ENCODE data around the gene GGACT. TPM values are rescaled to one million over a fixed set of nuclear protein-coding genes. Genes with fewer than 3 reads are reported as not detected.
A peak's percentile ranks its signal among the peaks of the same experiment; 100 is the strongest.

GGACT gene
- polyA plus RNA-seq, 1 donor from 2014 or later = 5.8 TPM

GRCh38 chr13:100511466-100511865 is 77.1 kb downstream of the GGACT start:
- Mint-ChIP-seq H3K9me3 (no peaks in the 10 kb centered on the region), H3K27me3 (peaks cover 1% of the 10 kb centered on the region), H3K27ac (no peak overlapping the region), H3K4me1 (peaks cover 4 to 10% (median 9%) of the 10 kb centered on the region in 3 donors), H3K36me3 (peaks cover 2% of the 10 kb centered on the region), H3K4me3 (no peak overlapping the region)

GRCh38 chr13:100510208-100510957 is 78.2 kb downstream of the GGACT start:
- Mint-ChIP-seq H3K4me1 (peaks cover 8 to 16% (median 16%) of the 10 kb centered on the region in 3 donors), H3K27ac (no peak overlapping the region), H3K4me3 (no peak overlapping the region), H3K9me3 (no peaks in the 10 kb centered on the region), H3K36me3 (peaks cover 2% of the 10 kb centered on the region), H3K27me3 (peaks cover 3% of the 10 kb centered on the region)

GRCh38 chr13:100508996-100509395 is 79.6 kb downstream of the GGACT start:
- peaks cover 3% of the 10 kb centered on the region for H3K27me3 Mint-ChIP-seq
- H3K4me1 Mint-ChIP-seq = peaks cover 8 to 12% (median 11%) of the 10 kb centered on the region in 3 donors
- peaks cover 2% of the 10 kb centered on the region for H3K36me3 Mint-ChIP-seq
- no peak overlapping the region for H3K27ac Mint-ChIP-seq
- H3K4me3 Mint-ChIP-seq = no peak overlapping the region
- no peaks in the 10 kb centered on the region for H3K9me3 Mint-ChIP-seq

GRCh38 chr13:100508455-100508854 is 80.1 kb downstream of the GGACT start:
- H3K27me3 Mint-ChIP-seq = peaks cover 3% of the 10 kb centered on the region
- H3K36me3 Mint-ChIP-seq = peaks cover 2% of the 10 kb centered on the region
- H3K4me3 Mint-ChIP-seq = no peak overlapping the region
- H3K4me1 Mint-ChIP-seq = peaks cover 8 to 12% (median 11%) of the 10 kb centered on the region in 3 donors
- no peak overlapping the region for H3K27ac Mint-ChIP-seq
- H3K9me3 Mint-ChIP-seq = no peaks in the 10 kb centered on the region

- Mint-ChIP-seq H3K9me3 (no peaks in the 10 kb centered on the region), H3K4me3 (peak overlapping the region in 2 of 4 donors; percentile 81 to 91), H3K36me3 (no peaks in the 10 kb centered on the region), H3K27me3 (peaks cover 5% of the 10 kb centered on the region), H3K27ac (peak overlapping the region in 1 of 3 donors; percentile 45), H3K4me1 (peaks cover 8 to 13% (median 11%) of the 10 kb centered on the region in 3 donors)
Observed at GRCh38 chr13:100506600-100507422, 81.8 kb downstream of the GGACT start.

GRCh38 chr13:100506154-100506553 is 82.4 kb downstream of the GGACT start:
- no peaks in the 10 kb centered on the region for H3K9me3 Mint-ChIP-seq
- peak overlapping the region in 3 of 4 donors; percentile 66 to 91 (median 81) for H3K4me3 Mint-ChIP-seq
- H3K4me1 Mint-ChIP-seq = peaks cover 8 to 13% (median 11%) of the 10 kb centered on the region in 3 donors
- H3K27ac Mint-ChIP-seq = peak overlapping the region in 1 of 3 donors; percentile 45
- H3K36me3 Mint-ChIP-seq = no peaks in the 10 kb centered on the region
- peaks cover 5% of the 10 kb centered on the region for H3K27me3 Mint-ChIP-seq

GRCh38 chr13:100503622-100504021 is 85.0 kb downstream of the GGACT start:
- Mint-ChIP-seq H3K36me3 (peaks cover 4% of the 10 kb centered on the region), H3K4me1 (peaks cover 8 to 13% (median 11%) of the 10 kb centered on the region in 3 donors), H3K27me3 (peaks cover 5% of the 10 kb centered on the region), H3K4me3 (no peak overlapping the region), H3K9me3 (no peaks in the 10 kb centered on the region), H3K27ac (no peak overlapping the region)

GRCh38 chr13:100502446-100502845 is 86.1 kb downstream of the GGACT start:
- Mint-ChIP-seq H3K27me3 (peaks cover 5% of the 10 kb centered on the region), H3K27ac (no peak overlapping the region), H3K4me3 (no peak overlapping the region), H3K36me3 (peaks cover 4% of the 10 kb centered on the region), H3K4me1 (peaks cover 8 to 13% (median 11%) of the 10 kb centered on the region in 3 donors), H3K9me3 (no peaks in the 10 kb centered on the region)

- Mint-ChIP-seq H3K36me3 (peaks cover 10% of the 10 kb centered on the region), H3K4me3 (no peak overlapping the region), H3K4me1 (peaks cover 0 to 5% (median 0%) of the 10 kb centered on the region in 3 donors), H3K27me3 (no peaks in the 10 kb centered on the region), H3K27ac (no peak overlapping the region), H3K9me3 (no peaks in the 10 kb centered on the region)
Observed at GRCh38 chr13:100497389-100497788, 91.2 kb downstream of the GGACT start.

GRCh38 chr13:100495455-100495854 is 93.1 kb downstream of the GGACT start:
- peaks cover 8% of the 10 kb centered on the region for H3K36me3 Mint-ChIP-seq
- H3K9me3 Mint-ChIP-seq = no peaks in the 10 kb centered on the region
- no peak overlapping the region for H3K27ac Mint-ChIP-seq
- H3K4me1 Mint-ChIP-seq = peaks cover 0 to 4% (median 0%) of the 10 kb centered on the region in 3 donors
- H3K27me3 Mint-ChIP-seq = no peaks in the 10 kb centered on the region
- H3K4me3 Mint-ChIP-seq = no peak overlapping the region

GRCh38 chr13:100493418-100493817 is 95.2 kb downstream of the GGACT start:
- Mint-ChIP-seq H3K4me3 (no peak overlapping the region), H3K36me3 (peaks cover 6% of the 10 kb centered on the region), H3K27me3 (no peaks in the 10 kb centered on the region), H3K27ac (no peak overlapping the region), H3K9me3 (no peaks in the 10 kb centered on the region), H3K4me1 (peaks cover 0 to 4% (median 0%) of the 10 kb centered on the region in 3 donors)

- Mint-ChIP-seq H3K9me3 (no peaks in the 10 kb centered on the region), H3K27ac (no peak overlapping the region), H3K4me1 (peaks cover 0 to 4% (median 0%) of the 10 kb centered on the region in 3 donors), H3K27me3 (no peaks in the 10 kb centered on the region), H3K36me3 (peaks cover 3% of the 10 kb centered on the region), H3K4me3 (no peak overlapping the region)
Observed at GRCh38 chr13:100491164-100491842, 97.3 kb downstream of the GGACT start.

GRCh38 chr13:100490692-100491091 is 97.9 kb downstream of the GGACT start:
- no peak overlapping the region for H3K4me3 Mint-ChIP-seq
- H3K9me3 Mint-ChIP-seq = no peaks in the 10 kb centered on the region
- H3K4me1 Mint-ChIP-seq = peaks cover 0 to 2% (median 0%) of the 10 kb centered on the region in 3 donors
- H3K36me3 Mint-ChIP-seq = peaks cover 3% of the 10 kb centered on the region
- no peaks in the 10 kb centered on the region for H3K27me3 Mint-ChIP-seq
- no peak overlapping the region for H3K27ac Mint-ChIP-seq

GRCh38 chr13:100485265-100485664 is 103.3 kb downstream of the GGACT start:
- Mint-ChIP-seq H3K27me3 (peaks cover 2% of the 10 kb centered on the region), H3K4me1 (peaks cover 6 to 11% (median 10%) of the 10 kb centered on the region in 3 donors), H3K27ac (no peak overlapping the region), H3K36me3 (no peaks in the 10 kb centered on the region), H3K4me3 (no peak overlapping the region), H3K9me3 (no peaks in the 10 kb centered on the region)

GRCh38 chr13:100484702-100485101 is 103.9 kb downstream of the GGACT start:
- Mint-ChIP-seq H3K4me1 (peaks cover 6 to 11% (median 10%) of the 10 kb centered on the region in 3 donors), H3K27ac (no peak overlapping the region), H3K36me3 (no peaks in the 10 kb centered on the region), H3K27me3 (peaks cover 2% of the 10 kb centered on the region), H3K9me3 (no peaks in the 10 kb centered on the region), H3K4me3 (no peak overlapping the region)

All from IgD-negative memory B cell (primary cell).